ENCODE results near the gene OPN1MW. TPM values are rescaled to one million over a fixed set of nuclear protein-coding genes. Genes with fewer than 3 reads are reported as not detected.
"Not testable (repeated sequence)": the region's sequence is repeated elsewhere in the genome, so short reads cannot be mapped to it uniquely, and the experiment has no call there.

The OPN1MW gene
- total RNA-seq, 2 donors from 2014 or later, result not detected

GRCh38 chrX:154159345-154159744 lies 23.1 kb upstream of the OPN1MW start:
- H3K27me3 Mint-ChIP-seq (ENCODE audit: insufficient read depth); H3K27ac Mint-ChIP-seq; H3K4me1 ChIP-seq (ENCODE audit: control insufficient read depth, insufficient read depth, low read length); H3K9ac ChIP-seq (ENCODE audit: extremely low read depth, low read length, poor library complexity, severe bottlenecking); H3K36me3 ChIP-seq (ENCODE audit: control insufficient read depth, insufficient read depth, low read length); H3K27me3 ChIP-seq (ENCODE audit: control insufficient read depth, insufficient read depth, low read length, poor library complexity, severe bottlenecking); H3K4me1 Mint-ChIP-seq; H3K36me3 Mint-ChIP-seq (ENCODE audit: low read depth); H3K4me3 Mint-ChIP-seq; H3K9me3 Mint-ChIP-seq; H3K4me3 ChIP-seq (ENCODE audit: low read length); DNase-seq; H3K9me3 ChIP-seq (ENCODE audit: control insufficient read depth, low read length); H3K27ac ChIP-seq (ENCODE audit: low read depth, low read length): not testable (repeated sequence)
- WGBS, 2 experiments (ENCODE audit: insufficient coverage in 1 of 2, insufficient read length in 1 of 2), result no CpG with 5 or more reads among the region's 15 CpGs

DNA sequence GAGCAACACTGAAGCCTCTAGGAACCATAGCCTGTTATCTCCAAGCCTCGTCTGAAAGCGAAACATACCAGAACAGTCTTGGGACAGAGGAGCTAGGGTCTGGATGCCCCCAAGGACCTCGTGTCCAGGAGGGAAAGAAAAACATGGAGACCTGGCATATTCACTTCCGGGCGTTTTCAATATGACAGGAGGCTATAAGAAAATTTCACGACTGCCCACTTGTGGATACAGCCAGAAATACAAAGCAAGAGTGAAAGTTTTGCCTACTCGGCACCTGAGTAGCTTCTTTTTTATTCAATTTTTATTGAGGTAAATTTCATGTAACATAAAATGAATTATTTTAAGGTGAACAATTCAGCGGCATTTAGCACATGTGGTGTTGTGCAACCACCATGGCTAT lies 17.5 kb upstream of the OPN1MW start:
- DNase-seq; H3K9me3 ChIP-seq (ENCODE audit: control insufficient read depth, low read length); H3K4me3 ChIP-seq (ENCODE audit: low read length); H3K9ac ChIP-seq (ENCODE audit: extremely low read depth, low read length, poor library complexity, severe bottlenecking); H3K36me3 ChIP-seq (ENCODE audit: control insufficient read depth, insufficient read depth, low read length); H3K9me3 Mint-ChIP-seq; H3K27me3 Mint-ChIP-seq (ENCODE audit: insufficient read depth); H3K4me1 ChIP-seq (ENCODE audit: control insufficient read depth, insufficient read depth, low read length); H3K4me3 Mint-ChIP-seq; H3K27ac Mint-ChIP-seq; H3K36me3 Mint-ChIP-seq (ENCODE audit: low read depth); H3K27ac ChIP-seq (ENCODE audit: low read depth, low read length); H3K27me3 ChIP-seq (ENCODE audit: control insufficient read depth, insufficient read depth, low read length, poor library complexity, severe bottlenecking); H3K4me1 Mint-ChIP-seq: not testable (repeated sequence)
- WGBS, 2 experiments (ENCODE audit: insufficient coverage in 1 of 2, insufficient read length in 1 of 2), result no CpG with 5 or more reads among the region's 8 CpGs

- not testable (repeated sequence) for H3K36me3 ChIP-seq (ENCODE audit: control insufficient read depth, insufficient read depth, low read length); H3K4me3 Mint-ChIP-seq; H3K9ac ChIP-seq (ENCODE audit: extremely low read depth, low read length, poor library complexity, severe bottlenecking); H3K27me3 ChIP-seq (ENCODE audit: control insufficient read depth, insufficient read depth, low read length, poor library complexity, severe bottlenecking); H3K9me3 Mint-ChIP-seq; H3K4me1 Mint-ChIP-seq; H3K27ac ChIP-seq (ENCODE audit: low read depth, low read length); H3K4me1 ChIP-seq (ENCODE audit: control insufficient read depth, insufficient read depth, low read length); H3K27ac Mint-ChIP-seq; H3K4me3 ChIP-seq (ENCODE audit: low read length); H3K9me3 ChIP-seq (ENCODE audit: control insufficient read depth, low read length); H3K27me3 Mint-ChIP-seq (ENCODE audit: insufficient read depth); H3K36me3 Mint-ChIP-seq (ENCODE audit: low read depth); DNase-seq
- no CpG with 5 or more reads among the region's 13 CpGs for WGBS, 2 experiments (ENCODE audit: insufficient coverage in 1 of 2, insufficient read length in 1 of 2)
These were observed 14.0 kb upstream of the OPN1MW start for GRCh38 chrX:154168384-154168783.

DNA sequence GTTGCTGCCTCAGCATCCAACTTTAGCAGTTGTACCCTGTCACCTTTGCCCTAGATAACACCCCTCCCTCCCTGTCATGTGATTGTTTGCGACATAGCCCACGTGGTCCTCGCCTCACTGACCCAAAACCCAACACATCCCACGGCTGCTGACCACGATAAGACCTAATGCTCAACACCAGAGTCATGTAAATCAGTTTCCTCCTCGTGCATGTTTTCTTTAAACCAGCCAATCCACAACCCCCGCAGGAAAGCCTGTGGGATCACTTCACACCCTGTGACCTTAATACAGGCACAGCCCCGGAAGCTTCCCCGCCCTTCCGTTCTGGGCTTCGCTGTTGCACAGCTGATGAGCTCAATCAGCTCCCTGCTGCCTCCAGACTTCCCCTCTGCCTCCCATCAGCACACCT lies 9.9 kb upstream of the OPN1MW start:
- not testable (repeated sequence) for H3K9ac ChIP-seq (ENCODE audit: extremely low read depth, low read length, poor library complexity, severe bottlenecking); H3K36me3 ChIP-seq (ENCODE audit: control insufficient read depth, insufficient read depth, low read length); H3K9me3 ChIP-seq (ENCODE audit: control insufficient read depth, low read length); H3K27ac ChIP-seq (ENCODE audit: low read depth, low read length); H3K4me3 Mint-ChIP-seq; H3K36me3 Mint-ChIP-seq (ENCODE audit: low read depth); H3K27me3 Mint-ChIP-seq (ENCODE audit: insufficient read depth); H3K4me1 Mint-ChIP-seq; H3K4me1 ChIP-seq (ENCODE audit: control insufficient read depth, insufficient read depth, low read length); DNase-seq; H3K4me3 ChIP-seq (ENCODE audit: low read length); H3K27ac Mint-ChIP-seq; H3K27me3 ChIP-seq (ENCODE audit: control insufficient read depth, insufficient read depth, low read length, poor library complexity, severe bottlenecking); H3K9me3 Mint-ChIP-seq
- WGBS, 2 experiments (ENCODE audit: insufficient coverage in 1 of 2, insufficient read length in 1 of 2), result no CpG with 5 or more reads among the region's 11 CpGs

DNA sequence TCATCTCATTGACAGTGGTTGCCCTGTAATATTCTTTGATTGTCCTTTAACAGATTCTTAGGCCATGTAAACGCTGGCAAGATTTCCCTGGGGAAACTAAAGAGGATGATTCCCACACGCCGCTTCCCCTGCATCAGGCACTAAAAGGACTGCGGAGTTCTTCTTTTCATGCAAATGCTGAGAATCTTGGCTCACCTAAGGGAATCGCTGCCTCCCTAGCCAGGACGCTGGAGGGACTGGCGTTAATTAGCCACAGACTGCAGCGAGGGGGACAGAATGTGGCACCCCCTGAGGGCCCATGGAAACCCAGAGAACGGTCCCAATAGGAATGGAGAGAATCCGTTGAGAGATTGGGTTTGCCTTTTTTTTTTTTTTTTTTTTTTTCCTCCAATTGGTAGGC lies 8.0 kb upstream of the OPN1MW start:
- no CpG with 5 or more reads among the region's 10 CpGs for WGBS, 2 experiments (ENCODE audit: insufficient coverage in 1 of 2, insufficient read length in 1 of 2)
- not testable (repeated sequence) for H3K4me3 ChIP-seq (ENCODE audit: low read length); H3K36me3 ChIP-seq (ENCODE audit: control insufficient read depth, insufficient read depth, low read length); H3K27me3 Mint-ChIP-seq (ENCODE audit: insufficient read depth); H3K27ac ChIP-seq (ENCODE audit: low read depth, low read length); H3K27ac Mint-ChIP-seq; H3K4me3 Mint-ChIP-seq; H3K9me3 Mint-ChIP-seq; H3K27me3 ChIP-seq (ENCODE audit: control insufficient read depth, insufficient read depth, low read length, poor library complexity, severe bottlenecking); H3K4me1 Mint-ChIP-seq; H3K36me3 Mint-ChIP-seq (ENCODE audit: low read depth); H3K4me1 ChIP-seq (ENCODE audit: control insufficient read depth, insufficient read depth, low read length); H3K9me3 ChIP-seq (ENCODE audit: control insufficient read depth, low read length); H3K9ac ChIP-seq (ENCODE audit: extremely low read depth, low read length, poor library complexity, severe bottlenecking); DNase-seq

DNA sequence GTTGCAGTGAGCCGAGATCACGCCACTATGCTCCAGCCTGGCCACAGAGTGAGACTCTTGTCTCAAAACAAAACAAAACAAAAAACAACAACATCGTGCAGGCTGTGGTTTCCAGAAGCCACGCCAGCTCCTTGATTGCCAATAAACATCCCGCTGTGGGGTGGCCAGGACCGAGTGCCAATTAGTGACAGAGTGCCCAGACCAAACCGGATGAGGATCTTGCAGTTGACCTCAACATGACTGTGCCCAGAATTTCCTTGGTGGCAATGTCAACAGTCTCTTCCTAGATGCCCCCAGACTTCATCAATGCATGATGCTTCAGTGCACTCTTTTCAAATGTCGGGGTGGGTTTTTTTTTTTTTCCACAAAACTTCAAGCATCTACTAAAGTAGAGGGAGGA lies 1.4 kb downstream of the OPN1MW start:
- not testable (repeated sequence) for H3K27me3 Mint-ChIP-seq (ENCODE audit: insufficient read depth); H3K9me3 Mint-ChIP-seq; H3K27ac ChIP-seq (ENCODE audit: low read depth, low read length); H3K36me3 ChIP-seq (ENCODE audit: control insufficient read depth, insufficient read depth, low read length); H3K4me1 Mint-ChIP-seq; DNase-seq; H3K9ac ChIP-seq (ENCODE audit: extremely low read depth, low read length, poor library complexity, severe bottlenecking); H3K27ac Mint-ChIP-seq; H3K27me3 ChIP-seq (ENCODE audit: control insufficient read depth, insufficient read depth, low read length, poor library complexity, severe bottlenecking); H3K4me1 ChIP-seq (ENCODE audit: control insufficient read depth, insufficient read depth, low read length); H3K36me3 Mint-ChIP-seq (ENCODE audit: low read depth); H3K4me3 Mint-ChIP-seq; H3K4me3 ChIP-seq (ENCODE audit: low read length); H3K9me3 ChIP-seq (ENCODE audit: control insufficient read depth, low read length)
- no CpG with 5 or more reads among the region's 8 CpGs for WGBS, 2 experiments (ENCODE audit: insufficient coverage in 1 of 2, insufficient read length in 1 of 2)

DNA sequence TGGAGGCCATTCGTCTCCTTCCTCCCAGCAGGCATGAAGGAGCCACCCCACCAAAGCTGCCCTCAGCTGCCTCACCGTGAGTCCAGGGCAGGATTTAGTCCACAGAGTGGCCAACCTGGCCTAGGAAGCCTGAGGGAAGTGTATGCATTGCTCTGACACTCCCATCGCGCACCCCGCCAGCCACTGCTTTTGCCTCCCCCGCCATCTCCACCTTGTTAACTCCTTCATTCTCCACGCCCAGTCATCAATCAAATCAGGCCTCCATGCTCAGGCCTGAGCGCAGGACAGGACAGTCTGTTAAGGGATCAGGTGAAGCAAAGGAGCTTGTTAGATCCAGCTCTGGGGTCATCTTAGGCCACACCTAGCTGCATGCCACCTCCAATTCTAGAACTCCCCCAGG lies 10.4 kb downstream of the OPN1MW start:
- WGBS, 2 experiments (ENCODE audit: insufficient coverage in 1 of 2, insufficient read length in 1 of 2), result no CpG with 5 or more reads among the region's 8 CpGs
- not testable (repeated sequence) for H3K4me1 ChIP-seq (ENCODE audit: control insufficient read depth, insufficient read depth, low read length); DNase-seq; H3K27ac Mint-ChIP-seq; H3K9me3 ChIP-seq (ENCODE audit: control insufficient read depth, low read length); H3K4me3 Mint-ChIP-seq; H3K36me3 ChIP-seq (ENCODE audit: control insufficient read depth, insufficient read depth, low read length); H3K9ac ChIP-seq (ENCODE audit: extremely low read depth, low read length, poor library complexity, severe bottlenecking); H3K36me3 Mint-ChIP-seq (ENCODE audit: low read depth); H3K27me3 Mint-ChIP-seq (ENCODE audit: insufficient read depth); H3K4me3 ChIP-seq (ENCODE audit: low read length); H3K27ac ChIP-seq (ENCODE audit: low read depth, low read length); H3K27me3 ChIP-seq (ENCODE audit: control insufficient read depth, insufficient read depth, low read length, poor library complexity, severe bottlenecking); H3K4me1 Mint-ChIP-seq; H3K9me3 Mint-ChIP-seq
